Measurements from ENCODE around the gene CD82. TPM values are rescaled to one million over a fixed set of nuclear protein-coding genes. Genes with fewer than 3 reads are reported as not detected.
A peak's percentile ranks its signal among the peaks of the same experiment; 100 is the strongest.

CD82 gene
- total RNA-seq, 3 donors from 2014 or later (not counting 1 experiment from before 2014, with no cell fraction given): 11.6 to 42.1 (median 13.0) TPM

GRCh38 chr11:44577231-44577830, 11.9 kb downstream of the CD82 start:
- WGBS (ENCODE audit: insufficient coverage): 54% methylated on average over 6 of the region's 7 CpGs
- H3K9me3 ChIP-seq (ENCODE audit: control insufficient read depth, insufficient read depth, low read length): no peaks in the 10 kb centered on the region
- no peaks in the 10 kb centered on the region for H3K27me3 ChIP-seq (ENCODE audit: control insufficient read depth, insufficient read depth, low read length)
- H3K4me1 ChIP-seq (ENCODE audit: control insufficient read depth, insufficient read depth, low read length): peaks cover 58% of the 10 kb centered on the region
- TF ChIP-seq, protein P1, sequence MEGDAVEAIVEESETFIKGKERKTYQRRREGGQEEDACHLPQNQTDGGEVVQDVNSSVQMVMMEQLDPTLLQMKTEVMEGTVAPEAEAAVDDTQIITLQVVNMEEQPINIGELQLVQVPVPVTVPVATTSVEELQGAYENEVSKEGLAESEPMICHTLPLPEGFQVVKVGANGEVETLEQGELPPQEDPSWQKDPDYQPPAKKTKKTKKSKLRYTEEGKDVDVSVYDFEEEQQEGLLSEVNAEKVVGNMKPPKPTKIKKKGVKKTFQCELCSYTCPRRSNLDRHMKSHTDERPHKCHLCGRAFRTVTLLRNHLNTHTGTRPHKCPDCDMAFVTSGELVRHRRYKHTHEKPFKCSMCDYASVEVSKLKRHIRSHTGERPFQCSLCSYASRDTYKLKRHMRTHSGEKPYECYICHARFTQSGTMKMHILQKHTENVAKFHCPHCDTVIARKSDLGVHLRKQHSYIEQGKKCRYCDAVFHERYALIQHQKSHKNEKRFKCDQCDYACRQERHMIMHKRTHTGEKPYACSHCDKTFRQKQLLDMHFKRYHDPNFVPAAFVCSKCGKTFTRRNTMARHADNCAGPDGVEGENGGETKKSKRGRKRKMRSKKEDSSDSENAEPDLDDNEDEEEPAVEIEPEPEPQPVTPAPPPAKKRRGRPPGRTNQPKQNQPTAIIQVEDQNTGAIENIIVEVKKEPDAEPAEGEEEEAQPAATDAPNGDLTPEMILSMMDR (IDR thresholded peaks at IDR 0.05): no peak
- no peaks in the 10 kb centered on the region for H3K36me3 Mint-ChIP-seq
- no peak for DNase-seq
- H3K4me3 ChIP-seq (ENCODE audit: low read length): no peak overlapping the region
- H3K27me3 Mint-ChIP-seq (ENCODE audit: low read depth in 2 of 2): no peaks in the 10 kb centered on the region
- no peak overlapping the region for H3K27ac ChIP-seq (ENCODE audit: low read length)
- H3K36me3 ChIP-seq (ENCODE audit: control insufficient read depth, insufficient read depth, low read length): no peaks in the 10 kb centered on the region
- H3K9me3 Mint-ChIP-seq: no peaks in the 10 kb centered on the region
- no peak for ATAC-seq
- no peak overlapping the region for H3K4me3 Mint-ChIP-seq
- H3K27ac Mint-ChIP-seq: no peak overlapping the region
- intact Hi-C loops (cut with micrococcal nuclease): no loop called here
- peaks cover 24 to 32% of the 10 kb centered on the region in 2 donors for H3K4me1 Mint-ChIP-seq

- intact Hi-C loops (cut with micrococcal nuclease): no loop called here
- TF ChIP-seq, protein P1 (IDR thresholded peaks at IDR 0.05): no peak
- ATAC-seq (peak in 1 of 3 donors; percentile 19), DNase-seq (no peak)
- WGBS (ENCODE audit: insufficient coverage): 35% methylated on average over 5 of the region's 5 CpGs
- peak overlapping the region in 1 of 2 donors; percentile 18 for H3K27ac Mint-ChIP-seq
- Histone ChIP-seq H3K4me3 (ENCODE audit: low read length) (no peak overlapping the region), H3K9me3 (ENCODE audit: control insufficient read depth, insufficient read depth, low read length) (peaks cover 6% of the 10 kb centered on the region), H3K36me3 (ENCODE audit: control insufficient read depth, insufficient read depth, low read length) (peaks cover 1% of the 10 kb centered on the region), H3K27me3 (ENCODE audit: control insufficient read depth, insufficient read depth, low read length) (no peaks in the 10 kb centered on the region), H3K27ac (ENCODE audit: low read length) (no peak overlapping the region), H3K4me1 (ENCODE audit: control insufficient read depth, insufficient read depth, low read length) (peaks cover 53% of the 10 kb centered on the region)
- H3K36me3 Mint-ChIP-seq: peaks cover 5% of the 10 kb centered on the region
- no peaks in the 10 kb centered on the region for H3K27me3 Mint-ChIP-seq (ENCODE audit: low read depth in 2 of 2)
- no peak overlapping the region for H3K4me3 Mint-ChIP-seq
- peaks cover 24 to 30% of the 10 kb centered on the region in 2 donors for H3K4me1 Mint-ChIP-seq
- H3K9me3 Mint-ChIP-seq: no peaks in the 10 kb centered on the region
Observed at GRCh38 chr11:44578279-44578678, 12.8 kb downstream of the CD82 start.

DNA sequence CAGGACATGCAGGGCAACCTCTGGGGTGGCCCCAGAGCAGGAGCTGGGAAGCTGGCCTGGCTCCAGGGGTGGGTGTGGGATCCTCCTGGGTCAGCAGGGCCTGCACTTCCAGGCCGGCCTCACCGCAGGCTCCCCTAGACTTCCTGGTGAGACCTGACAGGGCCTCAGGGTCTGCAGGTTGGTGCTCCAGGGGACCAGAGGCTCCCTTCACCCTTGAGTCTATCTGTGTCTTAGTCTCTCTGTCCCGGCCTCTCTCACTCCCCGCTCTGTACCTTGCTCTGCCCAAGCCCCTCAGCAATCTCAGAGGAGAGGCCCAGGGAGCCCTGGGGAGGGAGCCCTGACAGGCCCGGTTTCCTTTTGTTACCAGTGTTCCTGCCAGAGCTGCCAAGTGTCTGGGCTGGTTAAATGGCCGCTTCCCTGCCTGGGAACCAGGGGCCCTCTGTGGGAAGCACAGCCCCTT, 13.9 kb downstream of the CD82 start:
- H3K36me3 Mint-ChIP-seq: peaks cover 5% of the 10 kb centered on the region

More for the DNA sequence above, 13.9 kb downstream of the CD82 start:
- Mint-ChIP-seq H3K4me3 (no peak overlapping the region), H3K4me1 (peaks cover 15 to 20% of the 10 kb centered on the region in 2 donors), H3K9me3 (no peaks in the 10 kb centered on the region), H3K27ac (no peak overlapping the region), H3K27me3 (ENCODE audit: low read depth in 2 of 2) (no peaks in the 10 kb centered on the region)
- TF ChIP-seq, protein P1 (IDR thresholded peaks at IDR 0.05): no peak
- peaks cover 6% of the 10 kb centered on the region for H3K9me3 ChIP-seq (ENCODE audit: control insufficient read depth, insufficient read depth, low read length)
- no peaks in the 10 kb centered on the region for H3K27me3 ChIP-seq (ENCODE audit: control insufficient read depth, insufficient read depth, low read length)
- peaks cover 42% of the 10 kb centered on the region for H3K4me1 ChIP-seq (ENCODE audit: control insufficient read depth, insufficient read depth, low read length)
- intact Hi-C loops (cut with micrococcal nuclease): no loop called here
- ATAC-seq (no peak), DNase-seq (no peak)
- 74% methylated on average over 6 of the region's 6 CpGs for WGBS (ENCODE audit: insufficient coverage)
- no peak overlapping the region for H3K4me3 ChIP-seq (ENCODE audit: low read length)
- H3K27ac ChIP-seq (ENCODE audit: low read length): no peak overlapping the region
- H3K36me3 ChIP-seq (ENCODE audit: control insufficient read depth, insufficient read depth, low read length): peaks cover 1% of the 10 kb centered on the region

Data from natural killer cell (primary cell).